GM18499 (cell line): ENCODE data around the gene PRMT7.

Source experiments
- ATAC-seq: cut with Tn5 transposase; IDR thresholded peaks from one replicate; pipeline ENCODE4 v1.9.1; 2021; ENCODE audit warnings: moderate number of reproducible peaks; ENCODE audit not compliant: insufficient read depth, unreplicated experiment

The PRMT7 gene, protein sequence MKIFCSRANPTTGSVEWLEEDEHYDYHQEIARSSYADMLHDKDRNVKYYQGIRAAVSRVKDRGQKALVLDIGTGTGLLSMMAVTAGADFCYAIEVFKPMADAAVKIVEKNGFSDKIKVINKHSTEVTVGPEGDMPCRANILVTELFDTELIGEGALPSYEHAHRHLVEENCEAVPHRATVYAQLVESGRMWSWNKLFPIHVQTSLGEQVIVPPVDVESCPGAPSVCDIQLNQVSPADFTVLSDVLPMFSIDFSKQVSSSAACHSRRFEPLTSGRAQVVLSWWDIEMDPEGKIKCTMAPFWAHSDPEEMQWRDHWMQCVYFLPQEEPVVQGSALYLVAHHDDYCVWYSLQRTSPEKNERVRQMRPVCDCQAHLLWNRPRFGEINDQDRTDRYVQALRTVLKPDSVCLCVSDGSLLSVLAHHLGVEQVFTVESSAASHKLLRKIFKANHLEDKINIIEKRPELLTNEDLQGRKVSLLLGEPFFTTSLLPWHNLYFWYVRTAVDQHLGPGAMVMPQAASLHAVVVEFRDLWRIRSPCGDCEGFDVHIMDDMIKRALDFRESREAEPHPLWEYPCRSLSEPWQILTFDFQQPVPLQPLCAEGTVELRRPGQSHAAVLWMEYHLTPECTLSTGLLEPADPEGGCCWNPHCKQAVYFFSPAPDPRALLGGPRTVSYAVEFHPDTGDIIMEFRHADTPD

DNA sequence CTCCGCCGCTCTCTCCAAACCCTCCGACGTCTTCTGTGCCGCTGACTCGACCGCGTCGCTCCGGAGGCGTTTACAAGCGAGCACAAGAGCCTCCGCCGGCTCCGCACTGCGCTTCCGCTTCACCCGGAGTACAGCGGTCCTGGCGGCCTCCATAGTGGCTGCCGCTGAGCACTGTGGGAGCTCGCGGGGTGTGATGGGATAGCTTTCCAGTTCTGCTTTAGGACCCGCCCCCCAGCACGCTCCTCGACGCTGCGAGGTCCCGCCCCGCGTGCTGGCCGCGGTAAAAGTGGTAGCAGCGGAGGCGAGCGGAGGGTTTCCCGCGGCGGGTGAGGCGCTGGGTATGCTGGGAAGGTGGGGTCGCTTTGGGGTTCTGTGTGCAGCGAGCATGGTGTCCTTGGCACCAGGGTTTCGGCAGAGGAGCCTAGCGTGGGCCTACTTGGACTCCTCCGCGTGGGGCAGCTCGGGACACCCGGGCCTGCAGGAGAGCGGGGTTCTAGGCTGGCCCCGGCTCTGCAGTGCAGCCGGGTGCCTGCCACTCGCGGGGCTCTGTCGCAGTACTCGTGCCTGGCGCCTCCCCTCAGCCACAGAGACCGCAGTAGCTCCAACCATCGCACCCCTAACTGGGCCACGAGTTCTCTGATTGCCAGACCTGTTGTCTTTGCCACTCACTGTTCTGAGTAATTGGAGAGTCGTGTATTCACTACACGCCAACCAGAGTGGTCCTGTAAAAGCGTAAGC, at the start of gene PRMT7, which contains the start of gene SLC7A6OS:
PRMT7 (plus strand) TSS at position 246 of the 738 bp plus-strand sequence. CDS start 4,961 bp downstream, outside the sequence.
SLC7A6OS (minus strand) TSS at position 173 of the 738 bp plus-strand sequence; CDS start at position 153, 20 bp downstream.
- peak; percentile 78 for ATAC-seq

DNA sequence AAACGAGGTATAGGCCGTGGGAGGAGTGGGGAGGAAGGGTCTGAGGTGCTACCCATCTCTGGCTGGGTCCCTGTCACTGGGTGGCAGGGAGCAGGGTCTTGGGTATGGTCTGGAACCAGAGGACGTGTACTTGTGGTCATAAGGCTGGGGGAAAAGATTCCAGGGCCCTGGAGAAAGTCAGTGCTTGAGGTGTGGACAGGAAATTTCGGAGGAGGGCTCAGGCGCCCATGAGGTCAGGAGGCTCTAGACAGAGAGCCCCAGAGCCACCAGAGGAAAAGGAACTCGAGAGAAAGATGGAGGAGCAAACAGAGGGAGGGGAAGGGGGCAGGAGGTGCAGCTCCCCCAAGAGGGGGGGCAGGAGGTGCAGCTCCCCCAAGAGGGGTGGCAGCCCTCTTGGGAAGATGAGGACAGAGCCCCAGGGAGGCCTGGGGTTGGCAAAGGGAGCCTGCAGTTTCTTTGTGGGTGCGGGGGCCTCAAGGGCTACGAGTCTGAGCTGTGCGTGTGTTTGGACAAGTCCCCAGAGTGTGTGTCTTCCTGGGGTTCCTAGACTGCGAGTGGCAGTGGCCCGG, 47.2 kb upstream of the PRMT7 start:
- no peak for ATAC-seq

DNA sequence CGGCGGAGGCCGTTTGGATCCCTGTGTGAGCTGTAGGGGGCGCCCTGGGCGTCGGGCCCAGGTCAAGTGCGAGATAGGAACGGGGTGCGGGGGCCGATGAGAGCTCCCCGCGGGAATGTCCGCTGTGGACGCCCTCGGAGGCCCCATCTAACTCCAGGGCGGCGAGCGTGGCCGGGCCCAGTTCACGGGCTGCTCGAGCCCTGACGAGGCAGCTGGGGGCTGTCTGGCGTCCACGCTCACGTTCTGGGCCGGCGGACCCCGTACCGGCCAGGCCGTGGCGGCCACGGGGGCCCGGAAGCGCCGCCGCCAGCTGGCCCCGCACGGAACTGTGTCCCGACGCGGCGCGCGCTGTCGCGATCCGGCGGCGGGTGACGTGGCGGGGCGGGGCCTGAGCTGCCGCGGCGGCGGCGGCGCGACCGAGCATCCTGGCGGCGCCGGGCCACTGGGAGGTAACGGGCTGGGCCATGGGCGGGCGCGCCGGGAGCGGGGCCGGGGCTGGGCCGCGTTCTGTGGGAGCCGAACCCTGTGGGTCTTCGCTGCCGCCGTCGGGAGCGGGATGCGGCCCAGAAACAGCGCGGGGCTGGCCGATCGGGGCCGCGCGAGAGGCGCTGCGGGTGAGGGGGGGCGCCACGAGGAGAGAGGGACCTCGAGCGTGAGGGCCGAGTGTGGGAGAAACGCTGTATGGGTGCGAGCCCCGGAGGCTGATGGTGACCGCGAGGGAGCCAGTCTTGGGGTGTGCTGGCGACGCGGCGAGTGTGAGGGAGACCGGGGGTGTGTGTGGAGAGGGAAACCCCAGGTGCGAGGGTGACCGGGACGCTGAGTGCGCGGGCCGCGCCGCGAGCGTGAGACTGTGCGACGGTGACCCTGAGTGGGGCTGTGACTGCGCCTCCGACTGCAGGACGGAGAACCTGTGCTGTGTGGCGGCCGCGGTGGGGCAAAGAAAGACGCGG, 46.4 kb upstream of the PRMT7 start, which contains the start of gene SLC7A6:
SLC7A6 (plus strand) TSS at position 399 of the 950 bp plus-strand sequence. CDS start 10,201 bp downstream, outside the sequence.
- ATAC-seq = no peak

DNA sequence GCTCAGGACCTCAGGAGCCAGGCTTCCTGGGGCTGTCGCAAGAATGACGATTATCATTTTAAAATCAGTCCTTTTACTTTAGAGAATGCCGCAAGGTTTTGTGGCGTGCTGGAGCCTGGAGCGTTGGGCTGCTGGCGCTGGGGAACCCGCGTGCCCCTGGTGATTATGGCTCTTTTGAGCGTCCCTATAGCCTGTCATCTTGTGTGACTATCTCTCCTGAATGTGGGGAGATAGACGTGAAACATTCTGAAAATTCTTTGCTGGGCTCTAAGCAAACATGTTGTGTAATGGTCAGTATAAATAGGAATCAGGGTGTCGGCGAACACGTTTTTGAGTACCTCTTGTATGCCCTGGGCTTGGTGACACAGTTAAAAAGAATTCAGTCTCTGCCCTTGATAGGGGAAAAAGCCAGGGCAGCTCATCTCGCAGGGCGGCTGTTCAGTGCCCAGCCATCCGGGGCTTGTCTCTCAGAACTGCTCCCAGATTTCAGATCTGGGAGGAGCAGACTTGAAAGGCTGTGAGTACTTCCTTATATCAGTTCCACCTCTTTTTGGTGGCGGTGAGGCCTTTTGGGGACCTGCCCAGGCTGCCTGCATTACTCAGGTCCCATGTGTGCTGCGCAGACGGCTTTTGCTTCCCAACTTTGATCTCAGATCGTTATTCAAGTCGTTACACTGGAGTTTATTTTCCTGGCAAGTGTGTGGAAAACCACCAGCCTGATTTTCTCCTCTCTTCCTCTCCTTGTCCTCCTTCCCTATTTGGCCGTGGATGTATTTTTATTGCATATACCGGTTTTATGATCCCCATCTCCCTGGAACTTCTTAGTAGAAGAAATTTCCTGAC, 45.5 kb upstream of the PRMT7 start:
- no peak for ATAC-seq

DNA sequence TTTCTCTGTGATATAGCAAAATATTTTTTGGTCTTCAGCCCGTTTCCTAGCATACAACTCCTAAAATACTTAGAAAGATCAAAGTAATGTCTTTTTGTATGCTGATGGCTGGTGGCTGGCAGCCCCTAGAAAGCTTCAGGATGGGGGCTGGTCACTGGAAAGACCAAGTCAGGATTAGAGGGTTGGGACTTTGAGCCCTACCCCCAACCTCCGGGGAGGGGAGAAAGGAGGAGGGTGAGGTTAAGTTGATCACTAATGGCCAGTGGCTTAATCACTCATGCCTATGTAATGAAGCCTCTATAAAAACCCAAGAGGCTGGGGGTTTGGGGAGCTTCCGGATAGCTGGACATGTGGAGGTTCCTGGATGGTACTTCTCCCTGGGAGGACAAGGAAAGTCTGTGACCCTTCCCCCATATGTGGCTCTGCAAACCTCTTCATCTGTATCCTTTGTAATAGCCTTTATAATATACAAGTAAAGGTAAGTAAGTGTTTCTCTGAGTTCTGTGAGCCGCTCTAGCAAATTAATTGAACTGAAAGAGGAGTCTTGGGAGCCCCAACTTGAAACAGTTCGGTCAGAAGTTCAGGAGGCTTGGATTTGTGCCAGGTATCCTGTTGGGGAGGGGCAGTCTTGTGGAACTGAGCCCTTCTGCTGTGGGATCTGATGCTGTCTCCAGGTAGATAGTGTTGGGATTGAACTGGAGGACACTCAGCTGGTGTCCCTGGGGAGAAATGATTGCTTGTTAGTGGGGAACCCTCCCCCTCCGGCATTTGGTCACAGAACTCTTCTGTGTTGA, 43.0 kb upstream of the PRMT7 start:
- no peak for ATAC-seq

DNA sequence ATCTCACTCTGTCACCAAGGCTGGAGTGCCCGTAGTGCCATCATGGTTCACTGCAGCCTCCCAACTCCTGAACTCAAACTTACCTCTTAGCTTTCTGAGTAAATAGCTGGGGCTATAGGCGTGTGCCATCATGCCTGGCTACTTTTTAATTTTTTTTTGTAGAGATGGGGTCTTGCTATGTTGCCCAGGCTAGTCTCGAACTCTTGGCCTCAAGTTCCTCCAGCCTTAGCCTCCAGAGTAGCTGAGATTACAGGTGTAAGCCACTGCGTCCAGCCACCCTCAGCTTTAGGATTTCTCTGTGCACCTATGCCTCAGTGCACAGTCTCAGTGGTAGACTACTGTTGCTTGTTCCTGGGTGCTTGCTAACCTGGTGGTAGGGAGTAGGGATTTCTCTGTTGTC, 41.0 kb upstream of the PRMT7 start:
- no peak for ATAC-seq

DNA sequence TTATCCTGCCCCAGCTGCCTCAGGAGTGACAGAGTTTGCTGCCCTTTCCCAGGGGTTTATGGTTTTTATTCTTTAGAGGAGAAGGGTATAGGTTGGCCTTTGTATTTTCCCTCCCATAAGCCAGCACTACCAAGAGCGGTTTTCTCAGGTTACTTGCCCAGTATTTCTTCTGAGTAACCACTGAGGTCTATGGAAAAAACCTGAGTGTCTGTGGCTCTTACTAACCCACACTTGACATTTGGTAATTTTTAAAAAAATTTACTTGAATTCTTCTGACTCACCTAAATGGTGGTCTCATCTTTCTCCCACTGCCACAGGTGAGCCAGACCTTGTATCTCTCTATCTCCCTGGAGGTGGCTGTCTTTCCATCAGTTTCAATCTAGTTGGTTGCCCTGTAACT, 40.5 kb upstream of the PRMT7 start:
- no peak for ATAC-seq

DNA sequence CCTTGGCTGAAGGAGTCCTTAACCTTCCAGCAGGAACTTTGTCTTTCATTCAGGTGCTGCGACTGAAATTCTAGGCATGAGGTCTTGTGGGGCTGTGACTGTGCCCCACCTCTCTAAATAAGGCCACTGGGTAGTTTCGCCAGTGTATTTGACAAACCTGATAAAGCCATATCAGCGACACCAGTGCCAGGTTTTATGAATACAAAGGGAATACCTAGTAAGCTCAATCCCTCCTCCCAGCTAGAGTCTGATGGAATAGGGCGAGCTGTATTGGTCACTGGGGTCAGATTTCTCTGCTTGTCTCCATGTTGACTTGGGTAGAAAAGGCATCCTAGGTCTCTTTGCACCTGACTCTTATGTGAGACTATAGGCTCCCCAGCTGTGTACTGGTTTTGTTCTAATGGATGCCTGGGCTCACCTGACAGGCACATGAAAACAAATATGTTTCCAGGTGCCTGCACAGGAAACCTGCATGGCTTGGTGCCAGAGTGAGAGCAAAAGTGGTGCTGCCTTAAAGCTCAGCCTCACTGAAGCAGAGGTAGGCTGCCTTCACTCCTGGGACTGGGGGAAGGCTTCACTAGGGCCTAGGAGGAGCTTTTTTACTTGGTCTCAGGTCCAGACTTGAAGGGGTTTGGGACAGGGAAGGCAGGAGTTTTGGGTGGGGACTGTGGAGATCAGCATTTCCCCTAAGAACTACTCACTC, 38.2 kb upstream of the PRMT7 start:
- no peak for ATAC-seq

DNA sequence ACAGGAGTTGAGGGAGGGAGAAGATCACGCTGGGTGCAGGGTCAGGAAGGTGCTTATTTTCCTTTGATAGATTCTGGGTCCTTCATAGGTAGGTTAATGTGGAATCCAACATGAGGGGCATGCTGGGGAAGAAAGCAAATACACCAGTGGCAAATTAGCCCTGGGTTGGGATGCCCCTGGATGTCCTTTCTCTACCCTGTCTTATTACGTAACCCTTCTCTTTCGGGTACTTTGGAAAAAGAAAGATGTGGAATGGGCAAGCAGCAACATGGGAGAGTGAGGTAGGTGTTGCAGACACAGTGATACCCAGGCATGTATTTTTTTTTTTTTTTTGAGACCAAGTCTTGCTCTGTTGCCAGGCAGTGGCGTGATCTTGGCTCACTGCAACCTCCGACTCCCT, 37.4 kb upstream of the PRMT7 start:
- no peak for ATAC-seq

DNA sequence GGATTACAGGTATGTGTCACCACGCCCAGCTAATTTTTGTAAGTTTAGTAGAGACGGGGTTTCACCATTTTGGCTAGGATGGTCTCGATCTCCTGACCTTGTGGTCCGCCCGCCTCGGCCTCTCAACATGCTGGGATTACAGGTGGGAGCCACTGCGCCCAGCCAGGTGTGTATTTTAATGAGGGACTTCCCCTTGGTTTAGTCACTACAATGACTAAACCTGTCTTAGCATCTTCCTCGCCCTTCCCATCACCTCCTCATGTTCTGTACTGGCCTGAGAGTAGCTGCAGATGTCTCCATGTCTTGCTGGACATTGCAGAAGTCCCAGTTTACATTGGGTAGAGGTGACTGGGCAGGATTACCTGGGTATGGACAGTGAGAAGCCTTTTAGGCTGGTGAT, 36.9 kb upstream of the PRMT7 start:
- ATAC-seq = no peak

DNA sequence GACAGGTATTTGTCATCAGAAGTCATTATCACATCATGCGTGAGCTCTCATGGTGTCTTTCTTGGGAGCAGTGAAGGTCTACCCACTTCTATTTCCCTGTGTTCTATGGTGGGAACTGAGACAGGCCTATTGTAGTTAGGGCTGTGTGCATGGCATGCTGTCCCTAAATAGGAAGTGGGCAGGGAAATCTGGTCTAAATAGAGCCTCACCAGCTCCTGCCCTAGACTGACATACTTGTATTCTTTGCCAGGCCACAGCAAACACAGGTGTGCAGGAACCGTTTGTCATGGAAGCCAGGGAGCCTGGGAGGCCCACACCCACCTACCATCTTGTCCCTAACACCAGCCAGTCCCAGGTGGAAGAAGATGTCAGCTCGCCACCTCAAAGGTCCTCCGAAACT, 36.4 kb upstream of the PRMT7 start:
- no peak for ATAC-seq

DNA sequence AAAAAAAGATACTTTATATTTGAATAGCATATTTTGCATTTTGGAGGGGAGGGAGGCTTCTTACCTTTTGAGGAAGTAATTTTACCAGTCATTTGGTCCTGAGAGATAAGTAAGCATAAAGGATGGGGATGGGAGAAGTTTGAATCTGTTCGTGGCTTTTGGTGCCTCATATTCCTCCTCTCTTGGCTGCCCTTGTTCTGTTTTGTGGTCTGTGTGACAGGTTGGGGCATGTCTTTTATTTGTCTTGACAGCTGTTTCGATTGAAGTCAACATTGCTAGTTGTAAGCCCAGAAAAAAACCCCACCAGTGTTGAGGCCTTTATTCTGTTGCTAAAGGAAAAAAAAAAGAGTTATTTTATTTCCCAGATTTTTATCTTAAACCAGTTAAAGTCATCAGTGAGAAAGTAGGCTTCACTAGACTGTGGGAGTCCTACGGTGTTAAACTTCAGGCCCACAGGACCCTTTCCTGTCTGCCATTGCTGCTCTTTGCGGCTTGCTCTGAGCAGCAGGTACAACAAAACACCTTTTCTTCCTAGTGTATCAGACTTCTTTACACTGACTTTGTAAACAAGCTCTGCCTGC, 35.1 kb upstream of the PRMT7 start:
- ATAC-seq = no peak

DNA sequence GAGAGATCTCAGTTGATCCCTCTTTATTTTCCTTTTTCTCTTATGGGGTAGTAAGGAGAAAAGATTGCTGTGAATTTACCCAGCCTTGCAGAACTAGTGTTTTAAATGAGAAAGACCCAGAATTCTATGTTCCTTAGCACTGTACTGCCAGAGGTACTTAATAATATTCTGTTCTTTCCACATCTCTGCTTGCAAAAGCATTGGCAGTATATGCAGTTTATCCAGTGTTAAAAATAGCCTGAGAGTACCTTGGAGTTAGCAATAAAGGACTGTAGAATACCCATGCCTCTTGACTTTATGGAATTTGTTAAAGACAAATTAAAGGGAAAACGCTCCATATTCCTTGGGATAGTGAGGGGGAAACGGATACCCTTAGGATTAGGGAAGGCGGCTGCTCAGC, 34.6 kb upstream of the PRMT7 start:
- no peak for ATAC-seq

DNA sequence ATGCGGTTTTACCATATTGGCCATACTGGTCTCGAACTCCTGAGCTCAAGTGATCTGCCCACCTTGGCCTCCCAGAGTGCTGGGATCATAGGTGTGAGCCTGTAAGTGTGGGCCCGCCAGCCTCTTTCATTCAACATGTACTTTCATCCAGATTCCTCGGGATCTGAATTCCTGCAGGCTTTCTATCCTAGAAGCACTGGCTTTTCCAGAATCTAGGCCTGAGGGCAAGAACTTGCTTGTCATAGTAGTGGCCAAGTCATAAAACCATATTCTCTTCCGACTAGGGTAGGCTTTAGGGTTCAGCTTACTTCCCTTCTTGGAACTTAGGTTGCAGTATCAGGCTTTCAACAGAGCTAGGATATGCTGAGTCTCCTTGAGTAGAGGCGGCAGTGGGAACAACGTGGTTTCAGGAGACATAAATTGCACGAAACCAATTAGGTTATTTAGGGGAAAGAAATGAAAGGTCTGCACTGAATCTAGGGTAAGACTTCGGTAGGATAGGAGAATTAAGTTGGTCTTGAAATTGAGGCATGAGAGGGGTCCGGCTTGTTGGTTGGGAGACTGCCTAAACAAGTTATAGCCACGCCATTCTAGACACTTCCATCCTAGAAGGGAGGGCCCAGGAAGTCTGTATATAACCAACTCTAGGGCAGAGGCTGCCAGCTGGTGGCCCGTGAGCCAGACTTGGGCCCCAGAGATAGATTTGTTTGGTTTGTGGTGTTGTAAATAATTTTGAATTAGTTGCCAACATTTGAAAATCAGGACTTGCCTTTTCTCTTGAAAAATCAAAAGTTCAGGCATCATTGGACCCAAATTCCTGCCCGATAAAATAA, 30.9 kb upstream of the PRMT7 start:
- ATAC-seq = no peak

DNA sequence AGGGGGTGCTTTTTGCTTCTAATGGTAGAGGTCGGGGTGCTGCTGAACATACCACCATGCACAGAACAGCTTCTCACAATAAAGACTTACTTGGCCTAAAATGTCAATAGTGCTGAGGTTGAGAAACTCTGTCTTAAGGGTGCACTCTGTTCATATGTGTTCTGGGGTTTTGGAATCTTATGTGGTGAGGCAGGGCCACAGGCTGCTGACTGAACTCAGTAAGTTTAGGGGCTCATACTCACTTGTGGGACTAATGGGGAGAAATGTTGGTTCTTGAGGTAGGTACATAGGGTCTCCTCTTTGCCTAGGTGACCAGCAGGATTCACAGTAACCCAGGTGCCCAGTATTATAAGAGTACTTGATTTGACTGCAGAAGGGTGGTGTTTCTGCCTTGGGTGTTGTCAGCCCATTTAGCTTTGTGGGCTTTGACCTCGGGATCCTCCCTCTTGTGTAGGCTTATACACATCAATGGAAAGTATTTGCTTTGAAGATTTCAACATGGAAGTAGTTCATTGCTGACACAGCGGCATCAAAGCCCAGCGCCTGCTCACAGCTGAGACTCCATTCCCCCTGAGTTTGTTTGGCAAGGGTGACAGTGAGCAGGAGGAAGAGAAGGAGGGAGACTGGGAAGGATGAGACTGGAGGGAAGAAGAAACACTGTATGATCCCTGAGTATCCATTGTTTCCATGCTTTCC, 29.3 kb upstream of the PRMT7 start:
- ATAC-seq = no peak
